Small intestine (tissue), 7 donors: ENCODE data around the gene MASP2. TPM values are rescaled to one million over a fixed set of nuclear protein-coding genes. Genes with fewer than 3 reads are reported as not detected.
"Not testable (repeated sequence)": the region's sequence is repeated elsewhere in the genome, so short reads cannot be mapped to it uniquely, and the experiment has no call there.

Experiments
- DNase-seq, 2 donors: peaks; one replicate each; pipeline versions ENCODE4 v3.0.0 to v3.0.0-alpha.2; 2013
- FAIRE-seq: peaks from 2 replicates; lab custom pipeline; 2012; peaks lifted over from hg19 to GRCh38; lab: Jason Lieb, UNC
- H3K27ac ChIP-seq, 3 donors: one replicate each; pipeline ENCODE4 v1.5.1; 2013; ENCODE audit warnings: low read length in 2 of 3, mild to moderate bottlenecking in 2 of 3, control low read depth in 1 of 3, inconsistent platforms in 1 of 3, low read depth in 1 of 3, moderate library complexity in 1 of 3
- H3K27me3 ChIP-seq, 3 donors: one replicate each; pipeline ENCODE4 v1.6.1; 2013; ENCODE audit warnings: low read length in 3 of 3, inconsistent platforms in 1 of 3; ENCODE audit not compliant: control insufficient read depth in 3 of 3, insufficient read depth in 3 of 3
- H3K36me3 ChIP-seq, 3 donors: one replicate each; pipeline ENCODE4 v1.6.1; 2013; ENCODE audit warnings: low read length in 3 of 3, inconsistent platforms in 1 of 3, low read depth in 1 of 3, mild to moderate bottlenecking in 1 of 3, moderate library complexity in 1 of 3; ENCODE audit not compliant: control insufficient read depth in 3 of 3, insufficient read depth in 2 of 3
- H3K4me1 ChIP-seq, 3 donors: one replicate each; pipeline ENCODE4 v1.6.1; 2013; ENCODE audit warnings: low read length in 2 of 3, inconsistent platforms in 1 of 3, low read depth in 1 of 3, mild to moderate bottlenecking in 1 of 3, moderate library complexity in 1 of 3; ENCODE audit not compliant: control insufficient read depth in 3 of 3, insufficient read depth in 2 of 3
- H3K4me3 ChIP-seq, 3 donors: one replicate each; pipeline ENCODE4 v1.5.1; 2013; ENCODE audit warnings: low read length in 3 of 3, control low read depth in 1 of 3, inconsistent platforms in 1 of 3, low read depth in 1 of 3, mild to moderate bottlenecking in 1 of 3, moderate library complexity in 1 of 3
- H3K9me3 ChIP-seq, 2 donors: one replicate each; pipeline ENCODE4 v1.6.1; 2013; ENCODE audit warnings: low read depth in 1 of 2, low read length in 1 of 2; ENCODE audit not compliant: control insufficient read depth in 2 of 2, insufficient read depth in 1 of 2
- WGBS, 3 donors: extraction: QIAGEN DNeasy Blood & Tissue Kit; methylation state at CpG; one replicate each; pipeline ENCODE4 v1.1.7; 2013; 5-methylcytosine and 5-hydroxymethylcytosine counted together
- polyA plus RNA-seq, 4 donors: library from polyadenylated mRNA; stranded (reverse) in 3 of 4; unstranded in 1 of 4; fragments of 200-250 nt in 3 of 4; fragments of 120-200 nt in 1 of 4; gene quantifications; one replicate each; pipeline versions ENCODE4 v1.2.1 to v1.2.3, GENCODE V29; 2013
- donor health status: healthy with polysubstance abuse.
- donor health status: control.
- donor health status: control.
- donor health status: Bipolar disorder and iron deficiency.
- donor health status: healthy.

Gene MASP2
- polyA plus RNA-seq, 4 donors = 4.7 TPM; not detected in 3

GRCh38 chr1:11012260-11013159 lies 34.5 kb downstream of the MASP2 start, which contains the start of gene TARDBP:
Gene TARDBP, plus strand, starts transcription at chr1:11012654. Its CDS starts 1,074 bp downstream, at chr1:11013728.
- Histone ChIP-seq H3K27ac (peak within 1 kb of the TSS; percentile 97 to 98 (median 98)), H3K36me3 (peaks cover 0 to 29% (median 15%) of the 10 kb centered on the region in 3 donors), H3K4me3 (peak within 1 kb of the TSS; percentile 94 to 99 (median 98)), H3K9me3 (no peaks in the 10 kb centered on the region), H3K27me3 (no peaks in the 10 kb centered on the region), H3K4me1 (peaks cover 3 to 11% (median 7%) of the 10 kb centered on the region in 3 donors)
- WGBS, 3 donors = 0 to 1% (median 1%) methylated on average over 78 to 94 of the region's 94 CpGs
- FAIRE-seq (no peak), DNase-seq (peak; percentile 88 to 97)

GRCh38 chr1:11000526-11000925 lies 46.5 kb downstream of the MASP2 start:
- no peak for DNase-seq
- Histone ChIP-seq H3K27me3 (no peaks in the 10 kb centered on the region), H3K36me3 (no peaks in the 10 kb centered on the region), H3K4me1 (no peaks in the 10 kb centered on the region), H3K4me3 (no peak overlapping the region), H3K9me3 (no peaks in the 10 kb centered on the region), H3K27ac (no peak overlapping the region)
- FAIRE-seq = no peak
- WGBS, 3 donors = 90 to 100% (median 90%) methylated on average over 1 of the region's 1 CpG

DNA sequence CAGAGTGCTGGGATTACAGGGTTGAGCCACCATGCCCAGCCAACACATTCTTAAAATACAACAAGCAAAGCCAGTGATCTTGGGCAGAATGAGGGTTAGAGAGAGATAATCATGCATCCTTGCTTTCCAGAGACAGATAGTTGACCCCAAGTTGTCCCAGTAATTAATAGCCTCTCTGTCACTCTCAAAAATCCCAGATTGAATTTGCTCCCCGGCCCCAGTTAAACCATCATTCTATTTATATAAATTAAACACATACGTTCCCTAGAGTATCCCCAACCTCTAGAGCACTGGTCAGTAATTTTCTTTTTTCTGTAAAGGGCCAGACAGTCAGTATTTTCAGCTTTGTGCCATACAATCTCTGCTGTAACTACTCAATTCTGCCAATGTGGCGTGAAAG lies 50.9 kb downstream of the MASP2 start:
- WGBS, 3 donors = 83 to 94% (median 89%) methylated on average over 3 of the region's 3 CpGs
- FAIRE-seq (no peak), DNase-seq (no peak)
- Histone ChIP-seq H3K4me3 (no peak overlapping the region), H3K4me1 (no peaks in the 10 kb centered on the region), H3K9me3 (no peaks in the 10 kb centered on the region), H3K27ac (no peak overlapping the region), H3K36me3 (no peaks in the 10 kb centered on the region), H3K27me3 (no peaks in the 10 kb centered on the region)

DNA sequence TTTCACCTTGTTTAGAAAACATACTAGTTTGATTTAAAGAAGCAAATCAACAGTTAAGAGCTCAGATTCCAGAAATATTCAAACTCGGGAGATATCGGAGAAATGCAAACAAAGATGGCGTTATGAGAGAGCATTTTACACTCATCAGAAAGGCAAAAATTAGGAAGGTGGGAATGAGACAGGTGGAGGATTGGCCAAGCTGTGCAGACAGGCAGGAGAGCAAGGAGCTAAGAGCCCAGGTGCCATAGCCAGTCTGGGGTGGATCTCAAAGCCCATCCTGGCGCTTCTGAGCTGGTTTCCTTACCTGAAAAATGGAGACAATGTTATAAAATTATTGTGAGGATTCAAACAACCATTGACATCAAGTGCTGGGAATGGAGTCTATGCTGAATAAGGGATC lies 54.2 kb downstream of the MASP2 start:
- H3K4me1 ChIP-seq = no peaks in the 10 kb centered on the region
- H3K9me3 ChIP-seq = no peaks in the 10 kb centered on the region
- no peaks in the 10 kb centered on the region for H3K36me3 ChIP-seq
- no peak overlapping the region for H3K4me3 ChIP-seq
- FAIRE-seq = no peak
- H3K27me3 ChIP-seq = no peaks in the 10 kb centered on the region
- WGBS, 3 donors = 73 to 83% (median 75%) methylated on average over 4 of the region's 4 CpGs
- DNase-seq = no peak
- H3K27ac ChIP-seq = no peak overlapping the region

DNA sequence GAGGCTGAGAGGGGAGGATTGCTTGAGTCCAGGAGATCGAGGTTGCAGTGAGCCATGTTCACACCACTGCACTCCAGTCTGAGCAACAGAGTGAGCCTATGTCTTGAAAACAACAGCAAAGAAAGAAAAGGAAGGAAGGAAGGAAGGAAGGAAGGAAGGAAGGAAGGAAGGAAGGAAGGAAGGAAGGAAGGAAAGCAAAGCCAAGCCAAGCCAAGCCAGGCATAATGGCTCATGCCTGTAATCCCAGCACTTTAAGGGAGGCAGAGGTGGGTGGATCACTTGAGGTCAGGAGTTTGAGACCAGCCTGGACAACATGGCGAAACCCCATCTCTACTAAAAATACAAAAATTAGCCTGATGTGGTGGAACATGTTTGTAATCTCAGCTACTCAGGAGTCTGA lies 55.0 kb downstream of the MASP2 start:
- not testable (repeated sequence) for H3K36me3 ChIP-seq, H3K4me3 ChIP-seq, H3K9me3 ChIP-seq, DNase-seq, FAIRE-seq, H3K27ac ChIP-seq, H3K4me1 ChIP-seq, H3K27me3 ChIP-seq
- WGBS, 3 donors = 87 to 96% (median 93%) methylated on average over 2 of the region's 2 CpGs

- FAIRE-seq (no peak), DNase-seq (no peak)
- no peaks in the 10 kb centered on the region for H3K9me3 ChIP-seq
- no peaks in the 10 kb centered on the region for H3K36me3 ChIP-seq
- 89 to 91% (median 90%) methylated on average over 7 of the region's 7 CpGs for WGBS, 3 donors
- H3K27ac ChIP-seq = no peak overlapping the region
- no peak overlapping the region for H3K4me3 ChIP-seq
- no peaks in the 10 kb centered on the region for H3K4me1 ChIP-seq
- H3K27me3 ChIP-seq = no peaks in the 10 kb centered on the region
These were observed 56.2 kb downstream of the MASP2 start for GRCh38 chr1:10990828-10991227.

DNA sequence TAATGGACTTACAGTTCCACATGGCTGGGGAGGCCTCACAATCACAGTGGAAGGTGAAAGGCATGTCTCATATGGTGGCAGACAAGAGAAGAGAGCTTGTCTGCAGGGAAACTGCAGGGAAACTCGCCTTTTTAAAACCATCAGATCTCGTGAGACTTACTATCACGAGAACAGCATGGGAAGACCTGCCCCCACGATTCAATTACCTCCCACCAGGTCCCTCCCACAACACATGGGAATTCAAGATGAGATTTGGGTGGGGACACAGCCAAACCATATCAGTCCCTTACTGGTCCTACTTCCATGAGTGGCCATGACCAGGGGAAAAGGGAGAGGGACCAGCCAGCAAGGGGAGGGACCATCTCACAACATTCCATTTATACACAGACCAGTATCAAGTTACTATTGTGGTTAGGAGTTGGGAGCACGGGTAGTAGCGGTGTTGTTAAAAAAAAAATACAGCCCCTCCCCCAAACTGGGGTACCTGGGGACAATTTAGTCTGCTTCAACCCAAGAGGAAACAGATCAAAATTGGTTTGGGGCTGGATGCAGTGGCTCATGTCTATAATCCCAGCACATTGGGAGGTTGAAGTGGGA lies 57.0 kb downstream of the MASP2 start:
- H3K4me3 ChIP-seq, H3K4me1 ChIP-seq, FAIRE-seq, H3K9me3 ChIP-seq, H3K27ac ChIP-seq, H3K27me3 ChIP-seq, H3K36me3 ChIP-seq, DNase-seq: not testable (repeated sequence)
- WGBS, 3 donors = 77 to 95% (median 86%) methylated on average over 6 of the region's 6 CpGs

GRCh38 chr1:10989095-10989494 lies 57.9 kb downstream of the MASP2 start:
- Histone ChIP-seq H3K36me3 (no peaks in the 10 kb centered on the region), H3K9me3 (peaks cover 0 to under 1% of the 10 kb centered on the region in 2 donors), H3K27me3 (no peaks in the 10 kb centered on the region), H3K4me3 (no peak overlapping the region), H3K27ac (no peak overlapping the region), H3K4me1 (no peaks in the 10 kb centered on the region)
- 87 to 89% (median 88%) methylated on average over 5 of the region's 5 CpGs for WGBS, 3 donors
- FAIRE-seq (no peak), DNase-seq (no peak)
